B cell (primary cell): ENCODE data around the gene TIMM17A.

Source experiments
- EZH2 ChIP-seq: IDR thresholded peaks from 2 replicates; pipeline ENCODE4 v1.6.1; 2012; ENCODE audit warnings: borderline replicate concordance, low read depth, mild to moderate bottlenecking, moderate library complexity, low read length; ENCODE audit not compliant: insufficient read depth, poor library complexity, severe bottlenecking
- TF ChIP-seq, protein P1 (sequence below): fragments of 200-600 bp; IDR thresholded peaks from one replicate; pipeline ENCODE4 v1.8.0; 2022; ENCODE audit warnings: antibody characterized with exemption, mild to moderate bottlenecking

DNA sequence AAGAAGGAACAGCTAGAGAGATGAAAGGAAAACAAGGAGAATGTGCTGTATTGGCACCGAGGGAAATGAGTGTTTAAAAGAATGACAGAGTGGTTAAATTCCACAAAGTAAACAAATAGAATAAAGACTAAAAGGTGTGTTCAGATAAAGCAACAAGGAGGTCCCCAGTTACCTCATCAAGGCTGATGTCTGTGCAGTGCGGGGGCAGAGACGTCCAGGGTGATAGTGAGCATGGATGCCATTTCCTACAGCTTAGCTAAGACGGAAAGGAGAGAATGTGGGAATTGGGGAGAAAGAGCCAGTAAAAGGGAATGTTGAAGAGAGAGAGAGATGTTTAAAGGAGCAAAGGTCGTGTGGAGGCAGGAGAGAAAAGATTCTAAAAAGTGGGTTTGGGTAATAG, 24.5 kb upstream of the TIMM17A start:
- TF ChIP-seq, protein P1, sequence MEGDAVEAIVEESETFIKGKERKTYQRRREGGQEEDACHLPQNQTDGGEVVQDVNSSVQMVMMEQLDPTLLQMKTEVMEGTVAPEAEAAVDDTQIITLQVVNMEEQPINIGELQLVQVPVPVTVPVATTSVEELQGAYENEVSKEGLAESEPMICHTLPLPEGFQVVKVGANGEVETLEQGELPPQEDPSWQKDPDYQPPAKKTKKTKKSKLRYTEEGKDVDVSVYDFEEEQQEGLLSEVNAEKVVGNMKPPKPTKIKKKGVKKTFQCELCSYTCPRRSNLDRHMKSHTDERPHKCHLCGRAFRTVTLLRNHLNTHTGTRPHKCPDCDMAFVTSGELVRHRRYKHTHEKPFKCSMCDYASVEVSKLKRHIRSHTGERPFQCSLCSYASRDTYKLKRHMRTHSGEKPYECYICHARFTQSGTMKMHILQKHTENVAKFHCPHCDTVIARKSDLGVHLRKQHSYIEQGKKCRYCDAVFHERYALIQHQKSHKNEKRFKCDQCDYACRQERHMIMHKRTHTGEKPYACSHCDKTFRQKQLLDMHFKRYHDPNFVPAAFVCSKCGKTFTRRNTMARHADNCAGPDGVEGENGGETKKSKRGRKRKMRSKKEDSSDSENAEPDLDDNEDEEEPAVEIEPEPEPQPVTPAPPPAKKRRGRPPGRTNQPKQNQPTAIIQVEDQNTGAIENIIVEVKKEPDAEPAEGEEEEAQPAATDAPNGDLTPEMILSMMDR = no peak
- TF ChIP-seq EZH2 = no peak
